PC-3 (cell line): ENCODE results near the gene MAD1L1.

ENCODE experiments used
- EZH2 ChIP-seq: fragments of 300-600 bp; sonication (generic); IDR thresholded peaks from one replicate; pipeline ENCODE4 v1.6.1; 2017; ENCODE audit warnings: antibody characterized with exemption, mild to moderate bottlenecking, low read length; ENCODE audit not compliant: unreplicated experiment
- TF ChIP-seq, protein P1 (sequence below): fragments of 300-600 bp; sonication (generic); conservative IDR thresholded peaks from 2 replicates; pipeline ENCODE4 v1.5.1; 2017; ENCODE audit warnings: antibody characterized with exemption, low read depth, mild to moderate bottlenecking, low read length

GRCh38 chr7:2214636-2215035 lies 18.1 kb downstream of the MAD1L1 start:
- TF ChIP-seq, protein P1, sequence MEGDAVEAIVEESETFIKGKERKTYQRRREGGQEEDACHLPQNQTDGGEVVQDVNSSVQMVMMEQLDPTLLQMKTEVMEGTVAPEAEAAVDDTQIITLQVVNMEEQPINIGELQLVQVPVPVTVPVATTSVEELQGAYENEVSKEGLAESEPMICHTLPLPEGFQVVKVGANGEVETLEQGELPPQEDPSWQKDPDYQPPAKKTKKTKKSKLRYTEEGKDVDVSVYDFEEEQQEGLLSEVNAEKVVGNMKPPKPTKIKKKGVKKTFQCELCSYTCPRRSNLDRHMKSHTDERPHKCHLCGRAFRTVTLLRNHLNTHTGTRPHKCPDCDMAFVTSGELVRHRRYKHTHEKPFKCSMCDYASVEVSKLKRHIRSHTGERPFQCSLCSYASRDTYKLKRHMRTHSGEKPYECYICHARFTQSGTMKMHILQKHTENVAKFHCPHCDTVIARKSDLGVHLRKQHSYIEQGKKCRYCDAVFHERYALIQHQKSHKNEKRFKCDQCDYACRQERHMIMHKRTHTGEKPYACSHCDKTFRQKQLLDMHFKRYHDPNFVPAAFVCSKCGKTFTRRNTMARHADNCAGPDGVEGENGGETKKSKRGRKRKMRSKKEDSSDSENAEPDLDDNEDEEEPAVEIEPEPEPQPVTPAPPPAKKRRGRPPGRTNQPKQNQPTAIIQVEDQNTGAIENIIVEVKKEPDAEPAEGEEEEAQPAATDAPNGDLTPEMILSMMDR: no peak
- no peak for TF ChIP-seq EZH2
